Caco-2 (cell line): ENCODE data around the gene VPS13D. TPM values are rescaled to one million over a fixed set of nuclear protein-coding genes. Genes with fewer than 3 reads are reported as not detected.

Experiments
- BruUV-seq: library from RNA; stranded (reverse); fragments of 400-500 nt; replicated peaks from 2 replicates; lab custom pipeline; 2021; lab: Mats Ljungman, UMichigan
- CTCF ChIA-PET: fragments of 300-600 bp; sonication (Branson Sonifier 250); formaldehyde crosslinking; loops from one replicate; lab custom pipeline; 2022; ENCODE audit warnings: antibody characterized with exemption; lab: Charles Lee
- POLR2A ChIA-PET: fragments of 300-600 bp; sonication (Branson Sonifier 250); formaldehyde crosslinking; loops from one replicate; lab custom pipeline; 2022; ENCODE audit warnings: antibody characterized with exemption; lab: Charles Lee
- DNase-seq, 2 experiments: peaks; one replicate each; pipeline versions ENCODE4 v3.0.0 to v3.0.0-alpha.2; 2020 to 2022
- H3K27me3 ChIP-seq: replicated peaks from 2 replicates; pipeline ENCODE4 v1.6.0; 2011; ENCODE audit warnings: low read length; ENCODE audit not compliant: control insufficient read depth, insufficient read depth
- H3K36me3 ChIP-seq: 2 replicates; pipeline ENCODE4 v1.5.1; 2011; ENCODE audit warnings: low read length; ENCODE audit not compliant: control insufficient read depth, insufficient read depth
- H3K4me1 ChIP-seq: fragments of 250-450 bp; sonication (Bioruptor Pico); 2 replicates; pipeline ENCODE4 v1.5.1; 2020; ENCODE audit warnings: mild to moderate bottlenecking
- H3K4me3 ChIP-seq: 2 replicates; pipeline ENCODE4 v1.5.1; 2011; ENCODE audit warnings: low read depth, mild to moderate bottlenecking, control low read depth, low read length
- H3K9me3 ChIP-seq: fragments of 250-450 bp; sonication (Bioruptor Pico); 2 replicates; pipeline ENCODE4 v1.5.1; 2020; ENCODE audit warnings: mild to moderate bottlenecking, moderate library complexity
- H3K27ac Mint-ChIP-seq: one replicate; pipeline ENCODE4 v1.8.0; 2022; ENCODE audit warnings: mixed read lengths; ENCODE audit not compliant: unreplicated experiment
- H3K27me3 Mint-ChIP-seq: one replicate; pipeline ENCODE4 v1.8.0; 2022; ENCODE audit warnings: mixed read lengths; ENCODE audit not compliant: insufficient read depth, unreplicated experiment
- H3K36me3 Mint-ChIP-seq: one replicate; pipeline ENCODE4 v1.8.0; 2022; ENCODE audit warnings: mild to moderate bottlenecking, mixed read lengths; ENCODE audit not compliant: insufficient read depth, unreplicated experiment
- H3K4me1 Mint-ChIP-seq: one replicate; pipeline ENCODE4 v1.8.0; 2022; ENCODE audit warnings: low read depth, mixed read lengths; ENCODE audit not compliant: unreplicated experiment
- H3K4me3 Mint-ChIP-seq: one replicate; pipeline ENCODE4 v1.8.0; 2022; ENCODE audit warnings: mild to moderate bottlenecking, moderate library complexity, mixed read lengths; ENCODE audit not compliant: unreplicated experiment
- H3K9me3 Mint-ChIP-seq: one replicate; pipeline ENCODE4 v1.8.0; 2022; ENCODE audit warnings: mixed read lengths; ENCODE audit not compliant: unreplicated experiment
- intact Hi-C: fragments of 100-400 bp; cut with micrococcal nuclease; formaldehyde crosslinking; loops from one replicate; pipeline ENCODE4 v1.10.0; 2022; ENCODE audit not compliant: unreplicated experiment
- total RNA-seq: library from RNA; stranded (reverse); gene quantifications from 2 replicates; pipeline ENCODE4 v1.2.3, GENCODE V29; 2022
- TF ChIP-seq, protein P1 (sequence below), 2 experiments: fragments of 200-600 bp in 1 of 2; IDR thresholded peaks; 1 replicate in 1 of 2; 2 replicates in 1 of 2; pipeline versions ENCODE4 v1.5.1 to v1.8.0; 2011 to 2022; ENCODE audit warnings: antibody characterized with exemption in 1 of 2, control low read depth in 1 of 2, inconsistent platforms in 1 of 2, low read depth in 1 of 2, low read length in 1 of 2, mild to moderate bottlenecking in 1 of 2, moderate library complexity in 1 of 2; ENCODE audit not compliant: insufficient read depth in 1 of 2, severe bottlenecking in 1 of 2, unreplicated experiment in 1 of 2

The VPS13D gene
- total RNA-seq, 1 experiment from 2014 or later: 25.6 TPM

DNA sequence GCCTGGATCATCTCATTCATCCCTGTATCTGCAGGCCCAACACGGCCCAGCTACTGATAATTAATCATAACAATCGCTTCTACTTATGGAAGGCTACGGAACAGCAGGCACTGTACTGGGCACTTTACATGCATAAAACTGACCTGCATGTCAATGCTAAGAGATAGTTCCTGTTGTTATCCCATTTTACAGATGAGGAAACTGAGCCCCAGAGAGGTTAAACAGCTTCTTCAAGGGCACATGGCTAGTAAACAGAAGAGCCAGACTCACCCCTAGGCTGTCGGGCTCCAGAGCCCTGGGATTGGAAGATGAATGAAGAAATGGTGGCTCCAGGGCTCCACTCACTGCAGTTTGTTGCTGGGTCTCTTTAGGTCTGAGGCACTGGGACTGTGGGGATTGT is 27.3 kb upstream of the VPS13D start:
- no peak overlapping the region for H3K27ac Mint-ChIP-seq
- no peaks in the 10 kb centered on the region for H3K27me3 ChIP-seq
- H3K4me1 Mint-ChIP-seq: no peaks in the 10 kb centered on the region
- H3K4me3 ChIP-seq: no peak overlapping the region
- intact Hi-C loops: no loop called here
- H3K4me1 ChIP-seq: no peaks in the 10 kb centered on the region
- H3K27me3 Mint-ChIP-seq: no peaks in the 10 kb centered on the region
- H3K9me3 ChIP-seq: no peaks in the 10 kb centered on the region
- ChIA-PET POLR2A (no interaction called here), CTCF (no interaction called here)
- no peak for DNase-seq
- H3K36me3 ChIP-seq: no peaks in the 10 kb centered on the region
- H3K9me3 Mint-ChIP-seq: no peaks in the 10 kb centered on the region
- no TSS peak for BruUV-seq
- H3K4me3 Mint-ChIP-seq: no peak overlapping the region
- TF ChIP-seq, protein P1, sequence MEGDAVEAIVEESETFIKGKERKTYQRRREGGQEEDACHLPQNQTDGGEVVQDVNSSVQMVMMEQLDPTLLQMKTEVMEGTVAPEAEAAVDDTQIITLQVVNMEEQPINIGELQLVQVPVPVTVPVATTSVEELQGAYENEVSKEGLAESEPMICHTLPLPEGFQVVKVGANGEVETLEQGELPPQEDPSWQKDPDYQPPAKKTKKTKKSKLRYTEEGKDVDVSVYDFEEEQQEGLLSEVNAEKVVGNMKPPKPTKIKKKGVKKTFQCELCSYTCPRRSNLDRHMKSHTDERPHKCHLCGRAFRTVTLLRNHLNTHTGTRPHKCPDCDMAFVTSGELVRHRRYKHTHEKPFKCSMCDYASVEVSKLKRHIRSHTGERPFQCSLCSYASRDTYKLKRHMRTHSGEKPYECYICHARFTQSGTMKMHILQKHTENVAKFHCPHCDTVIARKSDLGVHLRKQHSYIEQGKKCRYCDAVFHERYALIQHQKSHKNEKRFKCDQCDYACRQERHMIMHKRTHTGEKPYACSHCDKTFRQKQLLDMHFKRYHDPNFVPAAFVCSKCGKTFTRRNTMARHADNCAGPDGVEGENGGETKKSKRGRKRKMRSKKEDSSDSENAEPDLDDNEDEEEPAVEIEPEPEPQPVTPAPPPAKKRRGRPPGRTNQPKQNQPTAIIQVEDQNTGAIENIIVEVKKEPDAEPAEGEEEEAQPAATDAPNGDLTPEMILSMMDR (IDR thresholded peaks at IDR 0.05; ENCODE audit: insufficient read depth in 1 of 2, low read depth in 1 of 2, low read length in 1 of 2, severe bottlenecking in 1 of 2, unreplicated experiment in 1 of 2): no peak
- no peaks in the 10 kb centered on the region for H3K36me3 Mint-ChIP-seq

DNA sequence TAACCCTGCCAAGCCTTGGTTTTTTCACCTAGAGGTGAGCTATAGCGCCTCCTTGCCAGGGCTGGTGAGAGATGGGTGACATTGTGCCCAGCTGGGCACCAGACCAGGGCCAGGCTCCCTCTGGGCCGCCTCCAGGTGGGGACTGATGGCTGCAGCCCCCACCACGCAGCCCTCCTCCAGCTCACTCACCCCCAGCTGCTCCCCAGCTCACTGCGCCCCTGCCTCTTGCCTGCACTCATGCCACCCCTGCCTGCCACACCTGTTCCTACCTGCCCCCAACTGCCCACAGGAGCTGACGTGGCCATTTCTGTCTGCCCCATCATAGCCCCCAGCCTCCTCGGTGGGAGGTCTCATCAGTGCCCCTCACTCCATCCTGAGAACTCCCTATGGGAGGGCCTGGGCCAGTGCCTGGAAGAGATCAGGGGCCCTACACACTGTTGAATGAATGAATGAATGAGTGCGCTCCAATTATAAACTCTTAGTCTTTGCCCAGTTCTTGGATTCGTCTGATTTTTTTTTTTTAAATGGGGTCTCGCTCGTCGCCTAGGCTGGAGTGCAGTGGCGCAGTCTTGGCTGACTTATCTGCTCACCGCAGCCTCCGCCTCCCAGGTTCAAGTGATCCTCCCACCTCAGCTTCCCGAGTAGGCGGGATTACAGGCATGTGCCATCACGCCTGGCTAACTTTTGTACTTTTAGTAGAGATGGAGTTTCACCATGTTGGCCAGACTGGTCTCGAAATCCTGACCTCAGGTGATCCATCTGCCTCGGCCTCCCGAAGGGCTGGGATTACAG is 26.4 kb upstream of the VPS13D start:
- ChIA-PET POLR2A (interaction anchor here (0.6 kb wide), 1 partner anchor 250 kb away, joined by 8 read pairs; no protein-coding TSS in a partner anchor), CTCF (no interaction called here)
- no TSS peak for BruUV-seq
- Mint-ChIP-seq H3K36me3 (no peaks in the 10 kb centered on the region), H3K9me3 (no peaks in the 10 kb centered on the region), H3K4me3 (no peak overlapping the region), H3K27me3 (no peaks in the 10 kb centered on the region), H3K4me1 (no peaks in the 10 kb centered on the region), H3K27ac (no peak overlapping the region)
- H3K4me3 ChIP-seq: no peak overlapping the region
- TF ChIP-seq, protein P1 (IDR thresholded peaks at IDR 0.05; ENCODE audit: insufficient read depth in 1 of 2, low read depth in 1 of 2, low read length in 1 of 2, severe bottlenecking in 1 of 2, unreplicated experiment in 1 of 2): no peak
- DNase-seq: no peak
- no peaks in the 10 kb centered on the region for H3K4me1 ChIP-seq
- intact Hi-C loops: no loop called here
- no peaks in the 10 kb centered on the region for H3K27me3 ChIP-seq
- H3K9me3 ChIP-seq: no peaks in the 10 kb centered on the region
- H3K36me3 ChIP-seq: no peaks in the 10 kb centered on the region

DNA sequence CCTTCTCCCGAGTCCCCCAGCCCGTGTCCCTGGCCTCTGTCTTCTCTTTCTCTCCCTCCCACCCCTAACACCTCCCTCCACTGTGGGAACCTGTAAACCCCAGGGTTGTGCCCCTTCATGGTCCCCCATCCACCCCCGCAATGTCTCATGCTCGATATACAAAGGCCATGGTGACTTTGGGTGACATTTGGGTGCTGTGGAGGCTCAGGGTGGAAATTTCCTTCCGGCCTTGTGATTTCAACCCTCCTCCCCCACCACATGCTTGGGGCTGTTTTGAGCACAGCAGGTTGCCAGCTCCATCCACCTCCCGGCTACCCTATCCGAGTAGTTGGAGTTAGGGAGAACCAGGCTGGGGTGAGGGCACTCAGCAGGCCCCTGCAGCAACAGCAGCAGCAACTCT is 25.7 kb upstream of the VPS13D start:
- no peaks in the 10 kb centered on the region for H3K4me1 ChIP-seq
- intact Hi-C loops: no loop called here
- H3K4me3 ChIP-seq: no peak overlapping the region
- ChIA-PET POLR2A (interaction anchor here (0.6 kb wide), 1 partner anchor 251 kb away, joined by 8 read pairs; no protein-coding TSS in a partner anchor), CTCF (no interaction called here)
- H3K27ac Mint-ChIP-seq: no peak overlapping the region
- H3K36me3 Mint-ChIP-seq: no peaks in the 10 kb centered on the region
- H3K36me3 ChIP-seq: no peaks in the 10 kb centered on the region
- H3K9me3 Mint-ChIP-seq: no peaks in the 10 kb centered on the region
- no TSS peak for BruUV-seq
- no peaks in the 10 kb centered on the region for H3K9me3 ChIP-seq
- TF ChIP-seq, protein P1 (IDR thresholded peaks at IDR 0.05; ENCODE audit: insufficient read depth in 1 of 2, low read depth in 1 of 2, low read length in 1 of 2, severe bottlenecking in 1 of 2, unreplicated experiment in 1 of 2): no peak
- no peak overlapping the region for H3K4me3 Mint-ChIP-seq
- H3K27me3 ChIP-seq: no peaks in the 10 kb centered on the region
- H3K27me3 Mint-ChIP-seq: no peaks in the 10 kb centered on the region
- H3K4me1 Mint-ChIP-seq: no peaks in the 10 kb centered on the region
- DNase-seq: no peak
